Liver (tissue), 9 donors: ENCODE data around the gene GRIP1. TPM values are rescaled to one million over a fixed set of nuclear protein-coding genes. Genes with fewer than 3 reads are reported as not detected.

ENCODE experiments used
- DNase-seq: peaks from one replicate; pipeline ENCODE4 v3.0.0-alpha.2; 2017; ENCODE audit warnings: low spot score
- H3K27ac ChIP-seq, 2 donors: one replicate each; pipeline ENCODE4 v1.7.0; 2013; ENCODE audit warnings: inconsistent platforms in 2 of 2, low read length in 2 of 2, control low read depth in 1 of 2, low read depth in 1 of 2, mild to moderate bottlenecking in 1 of 2
- H3K27me3 ChIP-seq, 4 donors: one replicate each; pipeline versions ENCODE4 v1.6.1 to v1.7.0; 2013; ENCODE audit warnings: low read length in 3 of 4, inconsistent platforms in 1 of 4, mild to moderate bottlenecking in 1 of 4, moderate library complexity in 1 of 4; ENCODE audit not compliant: control insufficient read depth in 4 of 4, insufficient read depth in 4 of 4
- H3K36me3 ChIP-seq, 4 donors: one replicate each; pipeline versions ENCODE4 v1.6.1 to v1.7.0; 2013; ENCODE audit warnings: low read length in 3 of 4, mild to moderate bottlenecking in 3 of 4, low read depth in 1 of 4, moderate library complexity in 1 of 4; ENCODE audit not compliant: control insufficient read depth in 4 of 4, insufficient read depth in 3 of 4
- H3K4me1 ChIP-seq, 4 donors: one replicate each; pipeline versions ENCODE4 v1.6.1 to v1.7.0; 2013; ENCODE audit warnings: low read length in 3 of 4, mild to moderate bottlenecking in 3 of 4, moderate library complexity in 1 of 4; ENCODE audit not compliant: control insufficient read depth in 4 of 4, insufficient read depth in 4 of 4
- H3K4me3 ChIP-seq, 3 donors: one replicate each; pipeline versions ENCODE4 v1.6.1 to v1.7.0; 2013; ENCODE audit warnings: low read length in 3 of 3, control low read depth in 1 of 3, low read depth in 1 of 3, mild to moderate bottlenecking in 1 of 3
- H3K9ac ChIP-seq, 2 donors: one replicate each; pipeline ENCODE4 v1.7.0; 2013; ENCODE audit warnings: low read length in 2 of 2, mild to moderate bottlenecking in 2 of 2, moderate library complexity in 2 of 2, control low read depth in 1 of 2, low read depth in 1 of 2
- H3K9me3 ChIP-seq, 4 donors: one replicate each; pipeline versions ENCODE4 v1.6.1 to v1.7.0; 2013; ENCODE audit warnings: low read length in 3 of 4; ENCODE audit not compliant: control insufficient read depth in 4 of 4
- ATF3 ChIP-seq: IDR thresholded peaks from 2 replicates; pipeline ENCODE4 v1.6.1; 2016; ENCODE audit warnings: antibody characterized with exemption
- EGR1 ChIP-seq, 2 donors: IDR thresholded peaks; 2 replicates each; pipeline ENCODE4 v1.6.1; 2016 to 2018; ENCODE audit warnings: antibody characterized with exemption in 2 of 2, low read depth in 2 of 2
- FOXA1 ChIP-seq: IDR thresholded peaks from 2 replicates; pipeline ENCODE4 v1.6.1; 2016; ENCODE audit warnings: antibody characterized with exemption
- FOXA2 ChIP-seq: IDR thresholded peaks from 2 replicates; pipeline ENCODE4 v1.6.1; 2016; ENCODE audit warnings: antibody characterized with exemption
- GABPA ChIP-seq, 2 donors: IDR thresholded peaks in 1 of 2; conservative IDR thresholded peaks in 1 of 2; 2 replicates each; pipeline ENCODE4 v1.6.1; 2016; ENCODE audit warnings: antibody characterized with exemption in 2 of 2, mild to moderate bottlenecking in 1 of 2, moderate library complexity in 1 of 2
- HNF4A ChIP-seq, 2 donors: conservative IDR thresholded peaks; 2 replicates each; pipeline ENCODE4 v1.6.1; 2016; ENCODE audit warnings: antibody characterized with exemption in 2 of 2, mild to moderate bottlenecking in 2 of 2
- HNF4G ChIP-seq: IDR thresholded peaks from 2 replicates; pipeline ENCODE4 v1.6.1; 2016; ENCODE audit warnings: antibody characterized with exemption
- JUND ChIP-seq, 2 donors: IDR thresholded peaks; 2 replicates each; pipeline ENCODE4 v1.6.1; 2016; ENCODE audit warnings: antibody characterized with exemption in 2 of 2
- MAX ChIP-seq: IDR thresholded peaks from 2 replicates; pipeline ENCODE4 v1.6.1; 2016; ENCODE audit warnings: antibody characterized with exemption
- NR2F2 ChIP-seq: IDR thresholded peaks from 2 replicates; pipeline ENCODE4 v1.6.1; 2016; ENCODE audit warnings: antibody characterized with exemption
- RAD21 ChIP-seq, 2 donors: IDR thresholded peaks; 2 replicates each; pipeline ENCODE4 v1.6.1; 2016; ENCODE audit warnings: antibody characterized with exemption in 2 of 2, mild to moderate bottlenecking in 2 of 2
- REST ChIP-seq: IDR thresholded peaks from 2 replicates; pipeline ENCODE4 v1.6.1; 2016; ENCODE audit warnings: antibody characterized with exemption, mild to moderate bottlenecking
- RXRA ChIP-seq, 2 donors: IDR thresholded peaks; 2 replicates each; pipeline ENCODE4 v1.6.1; 2017 to 2018; ENCODE audit warnings: antibody characterized with exemption in 2 of 2, mild to moderate bottlenecking in 1 of 2
- SP1 ChIP-seq: IDR thresholded peaks from 2 replicates; pipeline ENCODE4 v1.6.1; 2018; ENCODE audit warnings: antibody characterized with exemption, mild to moderate bottlenecking
- TAF1 ChIP-seq: conservative IDR thresholded peaks from 2 replicates; pipeline ENCODE4 v1.6.1; 2016; ENCODE audit warnings: antibody characterized with exemption, mild to moderate bottlenecking
- YY1 ChIP-seq: IDR thresholded peaks from 2 replicates; pipeline ENCODE4 v1.6.1; 2016; ENCODE audit warnings: antibody characterized with exemption, mild to moderate bottlenecking
- WGBS: extraction: QIAGEN DNeasy Blood & Tissue Kit; methylation state at CpG from one replicate; pipeline ENCODE4 v1.1.7; 2013; 5-methylcytosine and 5-hydroxymethylcytosine counted together
- polyA plus RNA-seq, 2 donors: library from polyadenylated mRNA; stranded (reverse) in 1 of 2; unstranded in 1 of 2; fragments of 200-250 nt in 1 of 2; fragments of >200 nt in 1 of 2; fragmentation: Nextera tagmentation in 1 of 2; extraction: Ambion mirVana in 1 of 2; gene quantifications; one replicate each; pipeline versions ENCODE4 v1.2.1 to v1.2.3, GENCODE V29; 2013 to 2015
- total RNA-seq, 2 donors: library from RNA; depleted of rRNA; stranded (reverse); fragments of >200 nt; gene quantifications; one replicate each; pipeline ENCODE4 v1.2.3, GENCODE V29; 2014
- TF ChIP-seq, protein P1 (sequence below): fragments of 150-350 bp; IDR thresholded peaks from 2 replicates; pipeline ENCODE4 v1.5.1; 2017; ENCODE audit warnings: improper control_type of control experiment, low read depth, low read length; ENCODE audit not compliant: missing input control
- TF ChIP-seq, protein P2 (sequence below): IDR thresholded peaks from 2 replicates; pipeline ENCODE4 v1.6.1; 2016; ENCODE audit warnings: antibody characterized with exemption
- donor health status: healthy.
- donor health status: healthy.
- donor health status: healthy.
- donor health status: healthy.
- donor health status: healthy.

Gene GRIP1
- total and polyA plus RNA-seq, 4 donors: 0.05 to 1.5 (median 0.24) TPM

DNA sequence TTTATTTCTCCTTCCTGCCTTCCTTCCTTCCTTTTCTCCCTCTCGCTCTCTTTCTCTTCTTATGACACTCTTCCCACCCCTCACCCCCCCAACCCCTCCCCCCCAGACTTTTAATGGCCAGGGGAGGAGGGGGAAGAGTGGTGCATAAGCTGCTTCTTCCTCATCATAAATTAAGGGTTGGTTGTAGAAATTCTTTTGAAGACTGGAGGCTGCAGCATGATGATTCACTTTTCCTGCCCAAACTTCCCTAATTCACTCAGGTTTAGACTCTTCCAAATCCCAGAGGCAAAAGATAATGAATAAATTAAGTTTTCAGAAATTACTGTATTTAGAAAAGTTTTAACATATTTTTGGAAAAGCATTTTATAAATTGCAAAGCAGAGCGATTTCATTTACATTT, 58.2 kb downstream of the GRIP1 start:
- no peaks in the 10 kb centered on the region for H3K36me3 ChIP-seq
- no peak overlapping the region for H3K4me3 ChIP-seq
- WGBS: 52% methylated on average over 2 of the region's 2 CpGs
- TF ChIP-seq FOXA2 (no peak), RXRA (IDR thresholded peaks at IDR 0.05) (no peak), ATF3 (no peak), MAX (no peak), YY1 (no peak), TAF1 (no peak), FOXA1 (no peak), REST (no peak), HNF4G (no peak), HNF4A (conservative IDR thresholded peaks at IDR 0.05) (no peak), JUND (IDR thresholded peaks at IDR 0.05) (no peak), NR2F2 (no peak), SP1 (no peak), EGR1 (IDR thresholded peaks at IDR 0.05; ENCODE audit: low read depth in 2 of 2) (no peak), RAD21 (IDR thresholded peaks at IDR 0.05) (no peak), GABPA (IDR thresholded peaks at IDR 0.05 in 1 of 2, conservative IDR thresholded peaks at IDR 0.05 in 1 of 2) (no peak)
- TF ChIP-seq, protein P1, sequence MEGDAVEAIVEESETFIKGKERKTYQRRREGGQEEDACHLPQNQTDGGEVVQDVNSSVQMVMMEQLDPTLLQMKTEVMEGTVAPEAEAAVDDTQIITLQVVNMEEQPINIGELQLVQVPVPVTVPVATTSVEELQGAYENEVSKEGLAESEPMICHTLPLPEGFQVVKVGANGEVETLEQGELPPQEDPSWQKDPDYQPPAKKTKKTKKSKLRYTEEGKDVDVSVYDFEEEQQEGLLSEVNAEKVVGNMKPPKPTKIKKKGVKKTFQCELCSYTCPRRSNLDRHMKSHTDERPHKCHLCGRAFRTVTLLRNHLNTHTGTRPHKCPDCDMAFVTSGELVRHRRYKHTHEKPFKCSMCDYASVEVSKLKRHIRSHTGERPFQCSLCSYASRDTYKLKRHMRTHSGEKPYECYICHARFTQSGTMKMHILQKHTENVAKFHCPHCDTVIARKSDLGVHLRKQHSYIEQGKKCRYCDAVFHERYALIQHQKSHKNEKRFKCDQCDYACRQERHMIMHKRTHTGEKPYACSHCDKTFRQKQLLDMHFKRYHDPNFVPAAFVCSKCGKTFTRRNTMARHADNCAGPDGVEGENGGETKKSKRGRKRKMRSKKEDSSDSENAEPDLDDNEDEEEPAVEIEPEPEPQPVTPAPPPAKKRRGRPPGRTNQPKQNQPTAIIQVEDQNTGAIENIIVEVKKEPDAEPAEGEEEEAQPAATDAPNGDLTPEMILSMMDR: no peak
- TF ChIP-seq, protein P2, sequence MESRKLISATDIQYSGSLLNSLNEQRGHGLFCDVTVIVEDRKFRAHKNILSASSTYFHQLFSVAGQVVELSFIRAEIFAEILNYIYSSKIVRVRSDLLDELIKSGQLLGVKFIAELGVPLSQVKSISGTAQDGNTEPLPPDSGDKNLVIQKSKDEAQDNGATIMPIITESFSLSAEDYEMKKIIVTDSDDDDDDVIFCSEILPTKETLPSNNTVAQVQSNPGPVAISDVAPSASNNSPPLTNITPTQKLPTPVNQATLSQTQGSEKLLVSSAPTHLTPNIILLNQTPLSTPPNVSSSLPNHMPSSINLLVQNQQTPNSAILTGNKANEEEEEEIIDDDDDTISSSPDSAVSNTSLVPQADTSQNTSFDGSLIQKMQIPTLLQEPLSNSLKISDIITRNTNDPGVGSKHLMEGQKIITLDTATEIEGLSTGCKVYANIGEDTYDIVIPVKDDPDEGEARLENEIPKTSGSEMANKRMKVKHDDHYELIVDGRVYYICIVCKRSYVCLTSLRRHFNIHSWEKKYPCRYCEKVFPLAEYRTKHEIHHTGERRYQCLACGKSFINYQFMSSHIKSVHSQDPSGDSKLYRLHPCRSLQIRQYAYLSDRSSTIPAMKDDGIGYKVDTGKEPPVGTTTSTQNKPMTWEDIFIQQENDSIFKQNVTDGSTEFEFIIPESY: no peak
- no peaks in the 10 kb centered on the region for H3K9me3 ChIP-seq
- no peak overlapping the region for H3K27ac ChIP-seq
- no peaks in the 10 kb centered on the region for H3K4me1 ChIP-seq
- H3K9ac ChIP-seq: no peak overlapping the region
- H3K27me3 ChIP-seq: peaks cover 0 to 2% (median 0%) of the 10 kb centered on the region in 4 donors
- no peak for DNase-seq
